Liver (tissue), 9 donors: Measurements from ENCODE around the gene ZNF506. TPM values are rescaled to one million over a fixed set of nuclear protein-coding genes. Genes with fewer than 3 reads are reported as not detected.

Source experiments
- DNase-seq: peaks from one replicate; pipeline ENCODE4 v3.0.0-alpha.2; 2017; ENCODE audit warnings: low spot score
- H3K27ac ChIP-seq, 2 donors: one replicate each; pipeline ENCODE4 v1.7.0; 2013; ENCODE audit warnings: inconsistent platforms in 2 of 2, low read length in 2 of 2, control low read depth in 1 of 2, low read depth in 1 of 2, mild to moderate bottlenecking in 1 of 2
- H3K27me3 ChIP-seq, 4 donors: one replicate each; pipeline versions ENCODE4 v1.6.1 to v1.7.0; 2013; ENCODE audit warnings: low read length in 3 of 4, inconsistent platforms in 1 of 4, mild to moderate bottlenecking in 1 of 4, moderate library complexity in 1 of 4; ENCODE audit not compliant: control insufficient read depth in 4 of 4, insufficient read depth in 4 of 4
- H3K36me3 ChIP-seq, 4 donors: one replicate each; pipeline versions ENCODE4 v1.6.1 to v1.7.0; 2013; ENCODE audit warnings: low read length in 3 of 4, mild to moderate bottlenecking in 3 of 4, low read depth in 1 of 4, moderate library complexity in 1 of 4; ENCODE audit not compliant: control insufficient read depth in 4 of 4, insufficient read depth in 3 of 4
- H3K4me1 ChIP-seq, 4 donors: one replicate each; pipeline versions ENCODE4 v1.6.1 to v1.7.0; 2013; ENCODE audit warnings: low read length in 3 of 4, mild to moderate bottlenecking in 3 of 4, moderate library complexity in 1 of 4; ENCODE audit not compliant: control insufficient read depth in 4 of 4, insufficient read depth in 4 of 4
- H3K4me3 ChIP-seq, 3 donors: one replicate each; pipeline versions ENCODE4 v1.6.1 to v1.7.0; 2013; ENCODE audit warnings: low read length in 3 of 3, control low read depth in 1 of 3, low read depth in 1 of 3, mild to moderate bottlenecking in 1 of 3
- H3K9ac ChIP-seq, 2 donors: one replicate each; pipeline ENCODE4 v1.7.0; 2013; ENCODE audit warnings: low read length in 2 of 2, mild to moderate bottlenecking in 2 of 2, moderate library complexity in 2 of 2, control low read depth in 1 of 2, low read depth in 1 of 2
- H3K9me3 ChIP-seq, 4 donors: one replicate each; pipeline versions ENCODE4 v1.6.1 to v1.7.0; 2013; ENCODE audit warnings: low read length in 3 of 4; ENCODE audit not compliant: control insufficient read depth in 4 of 4
- ATF3 ChIP-seq: IDR thresholded peaks from 2 replicates; pipeline ENCODE4 v1.6.1; 2016; ENCODE audit warnings: antibody characterized with exemption
- CTCF ChIP-seq: fragments of 150-350 bp; IDR thresholded peaks from 2 replicates; pipeline ENCODE4 v1.5.1; 2017; ENCODE audit warnings: improper control_type of control experiment, low read depth, low read length; ENCODE audit not compliant: missing input control
- EGR1 ChIP-seq, 2 donors: IDR thresholded peaks; 2 replicates each; pipeline ENCODE4 v1.6.1; 2016 to 2018; ENCODE audit warnings: antibody characterized with exemption in 2 of 2, low read depth in 2 of 2
- FOXA1 ChIP-seq: IDR thresholded peaks from 2 replicates; pipeline ENCODE4 v1.6.1; 2016; ENCODE audit warnings: antibody characterized with exemption
- FOXA2 ChIP-seq: IDR thresholded peaks from 2 replicates; pipeline ENCODE4 v1.6.1; 2016; ENCODE audit warnings: antibody characterized with exemption
- GABPA ChIP-seq, 2 donors: IDR thresholded peaks in 1 of 2; conservative IDR thresholded peaks in 1 of 2; 2 replicates each; pipeline ENCODE4 v1.6.1; 2016; ENCODE audit warnings: antibody characterized with exemption in 2 of 2, mild to moderate bottlenecking in 1 of 2, moderate library complexity in 1 of 2
- HNF4A ChIP-seq, 2 donors: conservative IDR thresholded peaks; 2 replicates each; pipeline ENCODE4 v1.6.1; 2016; ENCODE audit warnings: antibody characterized with exemption in 2 of 2, mild to moderate bottlenecking in 2 of 2
- JUND ChIP-seq, 2 donors: IDR thresholded peaks; 2 replicates each; pipeline ENCODE4 v1.6.1; 2016; ENCODE audit warnings: antibody characterized with exemption in 2 of 2
- MAX ChIP-seq: IDR thresholded peaks from 2 replicates; pipeline ENCODE4 v1.6.1; 2016; ENCODE audit warnings: antibody characterized with exemption
- NR2F2 ChIP-seq: IDR thresholded peaks from 2 replicates; pipeline ENCODE4 v1.6.1; 2016; ENCODE audit warnings: antibody characterized with exemption
- RAD21 ChIP-seq, 2 donors: IDR thresholded peaks; 2 replicates each; pipeline ENCODE4 v1.6.1; 2016; ENCODE audit warnings: antibody characterized with exemption in 2 of 2, mild to moderate bottlenecking in 2 of 2
- REST ChIP-seq: IDR thresholded peaks from 2 replicates; pipeline ENCODE4 v1.6.1; 2016; ENCODE audit warnings: antibody characterized with exemption, mild to moderate bottlenecking
- RXRA ChIP-seq, 2 donors: IDR thresholded peaks; 2 replicates each; pipeline ENCODE4 v1.6.1; 2017 to 2018; ENCODE audit warnings: antibody characterized with exemption in 2 of 2, mild to moderate bottlenecking in 1 of 2
- SP1 ChIP-seq: IDR thresholded peaks from 2 replicates; pipeline ENCODE4 v1.6.1; 2018; ENCODE audit warnings: antibody characterized with exemption, mild to moderate bottlenecking
- TAF1 ChIP-seq: conservative IDR thresholded peaks from 2 replicates; pipeline ENCODE4 v1.6.1; 2016; ENCODE audit warnings: antibody characterized with exemption, mild to moderate bottlenecking
- YY1 ChIP-seq: IDR thresholded peaks from 2 replicates; pipeline ENCODE4 v1.6.1; 2016; ENCODE audit warnings: antibody characterized with exemption, mild to moderate bottlenecking
- ZBTB33 ChIP-seq: IDR thresholded peaks from 2 replicates; pipeline ENCODE4 v1.6.1; 2016; ENCODE audit warnings: antibody characterized with exemption
- WGBS: extraction: QIAGEN DNeasy Blood & Tissue Kit; methylation state at CpG from one replicate; pipeline ENCODE4 v1.1.7; 2013; 5-methylcytosine and 5-hydroxymethylcytosine counted together
- polyA plus RNA-seq, 2 donors: library from polyadenylated mRNA; stranded (reverse) in 1 of 2; unstranded in 1 of 2; fragments of 200-250 nt in 1 of 2; fragments of >200 nt in 1 of 2; fragmentation: Nextera tagmentation in 1 of 2; extraction: Ambion mirVana in 1 of 2; gene quantifications; one replicate each; pipeline versions ENCODE4 v1.2.1 to v1.2.3, GENCODE V29; 2013 to 2015
- total RNA-seq, 2 donors: library from RNA; depleted of rRNA; stranded (reverse); fragments of >200 nt; gene quantifications; one replicate each; pipeline ENCODE4 v1.2.3, GENCODE V29; 2014
- donor health status: healthy.
- donor health status: healthy.
- donor health status: healthy.
- donor health status: healthy.
- donor health status: healthy.

ZNF506 gene
- total and polyA plus RNA-seq, 4 donors, result 1.3 to 8.5 (median 4.9) TPM

- 83% methylated on average over 9 of the region's 9 CpGs for WGBS
- TF ChIP-seq GABPA (IDR thresholded peaks at IDR 0.05 in 1 of 2, conservative IDR thresholded peaks at IDR 0.05 in 1 of 2) (no peak), JUND (IDR thresholded peaks at IDR 0.05) (no peak), HNF4A (conservative IDR thresholded peaks at IDR 0.05) (no peak), MAX (no peak), SP1 (no peak), NR2F2 (no peak), FOXA2 (no peak), RAD21 (IDR thresholded peaks at IDR 0.05) (no peak), RXRA (IDR thresholded peaks at IDR 0.05) (no peak), FOXA1 (no peak), ATF3 (no peak), ZBTB33 (no peak), EGR1 (IDR thresholded peaks at IDR 0.05; ENCODE audit: low read depth in 2 of 2) (no peak), REST (no peak), YY1 (no peak), TAF1 (no peak)
- H3K27me3 ChIP-seq, result no peaks in the 10 kb centered on the region
- no peaks in the 10 kb centered on the region for H3K4me1 ChIP-seq
- no peak for DNase-seq
- H3K27ac ChIP-seq, result no peak overlapping the region
- H3K4me3 ChIP-seq, result no peak overlapping the region
- H3K9me3 ChIP-seq, result peaks cover 0 to 16% (median 6%) of the 10 kb centered on the region in 4 donors
- no peak overlapping the region for H3K9ac ChIP-seq
- H3K36me3 ChIP-seq, result no peaks in the 10 kb centered on the region
Observed at GRCh38 chr19:19748249-19748938, 73.2 kb downstream of the ZNF506 start.

GRCh38 chr19:19747357-19748220 is 74.0 kb downstream of the ZNF506 start:
- H3K36me3 ChIP-seq, result no peaks in the 10 kb centered on the region
- H3K27ac ChIP-seq, result no peak overlapping the region
- H3K4me1 ChIP-seq, result no peaks in the 10 kb centered on the region
- no peaks in the 10 kb centered on the region for H3K27me3 ChIP-seq
- 83% methylated on average over 13 of the region's 13 CpGs for WGBS
- H3K4me3 ChIP-seq, result no peak overlapping the region
- no peak for DNase-seq
- no peak overlapping the region for H3K9ac ChIP-seq
- H3K9me3 ChIP-seq, result peaks cover 0 to 21% (median 7%) of the 10 kb centered on the region in 4 donors
- TF ChIP-seq HNF4A (conservative IDR thresholded peaks at IDR 0.05) (no peak), EGR1 (IDR thresholded peaks at IDR 0.05; ENCODE audit: low read depth in 2 of 2) (no peak), REST (no peak), SP1 (no peak), TAF1 (no peak), FOXA1 (no peak), FOXA2 (no peak), JUND (IDR thresholded peaks at IDR 0.05) (no peak), RAD21 (IDR thresholded peaks at IDR 0.05) (no peak), CTCF (no peak), ATF3 (no peak)
